Femur (tissue), 1 donor: ENCODE data around the gene CES4A.
"Not testable (repeated sequence)": the region's sequence is repeated elsewhere in the genome, so short reads cannot be mapped to it uniquely, and the experiment has no call there.

Experiments used
- DNase-seq: peaks from one replicate; pipeline ENCODE4 v3.0.0-alpha.2; 2017

CES4A gene

DNA sequence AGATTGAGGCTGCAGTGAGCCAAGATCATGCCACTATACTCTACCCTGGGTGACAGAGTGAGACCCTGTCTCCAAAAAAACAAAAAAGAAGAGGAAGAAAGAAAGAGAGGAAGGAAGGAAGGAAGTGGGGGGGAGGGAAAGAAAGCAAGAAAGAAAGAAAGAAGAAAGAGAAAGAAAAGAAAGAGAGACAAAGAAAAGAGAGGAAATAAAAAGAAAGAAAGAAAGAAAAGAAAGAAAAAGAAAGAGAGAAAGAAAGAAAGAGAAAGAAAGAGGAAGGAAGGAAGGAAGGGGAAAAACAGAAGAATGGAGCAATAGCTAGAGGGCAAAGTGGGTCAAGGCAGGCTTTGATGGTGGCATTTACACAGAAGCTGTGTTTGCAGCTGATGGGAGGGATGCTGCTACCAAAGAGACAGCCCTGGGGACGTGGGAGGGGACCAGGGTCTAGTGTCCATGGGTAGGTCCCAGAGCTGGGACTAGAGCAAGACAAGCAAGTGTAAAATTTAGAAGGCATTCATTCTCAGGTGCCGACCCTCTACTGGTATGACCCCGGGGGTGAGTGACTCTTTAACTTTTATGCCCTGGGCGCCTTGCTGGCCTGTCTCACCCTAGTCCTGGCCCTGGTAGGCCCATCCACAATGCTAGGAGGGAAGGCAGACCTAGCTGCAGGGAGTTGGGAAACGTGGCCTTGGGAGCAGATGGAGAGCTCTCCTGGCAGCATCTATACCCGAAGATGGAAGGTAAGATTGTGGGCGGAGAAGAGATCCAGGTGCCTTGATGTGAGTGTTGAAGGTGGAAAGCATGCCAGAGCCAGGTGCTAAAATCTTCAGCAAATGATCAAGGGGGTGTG lies 29.3 kb upstream of the CES4A start:
- DNase-seq, result peak; percentile 11

DNA sequence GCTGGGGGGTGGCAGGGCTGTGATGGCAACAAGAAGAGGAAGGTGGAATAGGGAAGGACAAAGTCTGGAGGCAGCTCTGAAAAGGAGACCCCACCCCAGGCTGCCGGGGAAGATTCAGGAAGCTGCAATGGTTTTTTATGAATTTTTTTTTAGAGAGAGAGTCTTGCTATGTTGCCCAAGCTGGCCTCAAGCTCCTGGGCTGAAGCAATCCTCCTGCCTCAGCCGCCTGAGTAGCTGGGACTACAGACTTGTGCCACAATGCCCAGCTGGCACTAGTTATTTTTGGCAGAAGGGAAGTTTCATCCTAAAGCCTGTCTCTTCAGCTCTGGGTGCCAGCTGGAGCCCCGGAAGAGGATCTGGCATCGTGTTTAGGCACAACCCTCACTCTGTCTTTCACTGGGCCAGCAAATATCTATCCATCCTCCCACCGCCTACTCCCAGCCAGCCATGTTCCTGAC lies 28.7 kb upstream of the CES4A start:
- DNase-seq, result peak; percentile 19

DNA sequence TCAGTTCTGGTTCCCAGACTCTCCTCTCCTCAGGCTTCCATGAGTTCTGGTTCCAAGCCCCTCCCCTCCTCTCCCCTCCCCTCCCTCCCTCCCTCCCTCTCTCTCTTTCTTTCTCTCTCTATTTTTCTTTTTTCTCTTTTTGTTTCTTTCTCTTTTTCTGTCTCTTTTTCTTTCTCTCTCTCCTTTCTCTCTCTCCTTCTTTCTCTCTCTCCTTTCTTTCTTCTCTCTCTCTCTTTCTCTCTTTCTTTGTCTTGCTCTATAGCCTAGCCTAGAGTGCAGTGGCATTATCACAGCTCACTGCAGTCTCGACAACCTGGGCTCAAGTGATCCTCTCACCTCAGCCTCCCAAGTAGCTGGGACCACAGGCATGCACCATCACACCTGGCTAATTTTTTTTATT lies 28.1 kb upstream of the CES4A start:
- DNase-seq, result no peak

- no peak for DNase-seq
These were observed 27.2 kb upstream of the CES4A start, which contains the start of gene CES3 for GRCh38 chr16:66961065-66961744. CES3 (plus strand) TSS chr16:66961266; CDS start chr16:66961308, 42 bp downstream.

GRCh38 chr16:66961914-66962313 lies 26.5 kb upstream of the CES4A start:
- DNase-seq, result no peak

GRCh38 chr16:66964049-66964448 lies 24.3 kb upstream of the CES4A start:
- DNase-seq, result no peak

- DNase-seq, result no peak
These were observed 19.5 kb upstream of the CES4A start for GRCh38 chr16:66968847-66969246.

- DNase-seq, result no peak
These were observed 17.3 kb upstream of the CES4A start for GRCh38 chr16:66970775-66971720.

- DNase-seq, result no peak
These were observed 15.4 kb upstream of the CES4A start for GRCh38 chr16:66972983-66973382.

GRCh38 chr16:66973716-66974115 lies 14.7 kb upstream of the CES4A start:
- no peak for DNase-seq

DNA sequence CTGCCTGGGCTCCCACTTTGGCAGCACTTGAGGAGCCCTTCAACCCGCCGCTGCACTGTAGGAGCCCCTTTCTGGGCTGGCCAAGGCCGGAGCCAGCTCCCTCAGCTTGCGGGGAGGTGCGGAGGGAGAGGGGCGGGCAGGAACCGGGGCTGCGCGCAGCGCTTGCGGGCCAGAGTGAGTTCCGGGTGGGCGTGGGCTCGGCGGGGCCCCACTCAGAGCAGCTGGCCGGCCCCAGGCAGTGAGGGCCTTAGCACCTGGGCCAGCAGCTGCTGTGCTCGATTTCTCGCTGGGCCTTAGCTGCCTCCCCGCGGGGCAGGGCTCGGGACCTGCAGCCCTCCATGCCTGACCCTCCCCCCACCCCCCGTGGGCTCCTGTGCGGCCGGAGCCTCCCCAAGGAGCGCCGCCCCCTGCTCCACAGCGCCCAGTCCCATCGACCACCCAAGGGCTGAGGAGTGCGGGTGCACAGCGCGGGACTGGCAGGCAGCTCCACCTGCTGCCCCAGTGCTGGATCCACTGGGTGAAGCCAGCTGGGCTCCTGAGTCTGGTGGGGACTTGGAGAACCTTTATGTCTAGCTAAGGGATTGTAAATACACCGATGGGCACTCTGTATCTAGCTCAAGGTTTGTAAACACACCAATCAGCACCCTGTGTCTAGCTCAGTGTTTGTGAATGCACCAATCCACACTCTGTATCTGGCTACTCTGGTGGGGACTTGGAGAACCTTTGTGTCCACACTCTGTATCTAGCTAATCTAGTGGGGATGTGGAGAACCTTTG lies 14.0 kb upstream of the CES4A start:
- DNase-seq, result not testable (repeated sequence)

DNA sequence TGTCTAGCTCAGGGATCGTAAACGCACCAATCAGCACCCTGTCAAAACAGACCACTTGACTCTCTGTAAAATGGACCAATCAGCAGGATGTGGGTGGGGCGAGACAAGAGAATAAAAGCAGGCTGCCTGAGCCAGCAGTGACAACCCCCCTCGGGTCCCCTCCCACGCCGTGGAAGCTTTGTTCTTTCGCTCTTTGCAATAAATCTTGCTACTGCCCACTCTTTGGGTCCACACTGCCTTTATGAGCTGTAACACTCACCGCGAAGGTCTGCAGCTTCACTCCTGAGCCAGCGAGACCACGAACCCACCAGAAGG lies 13.5 kb upstream of the CES4A start:
- not testable (repeated sequence) for DNase-seq

DNA sequence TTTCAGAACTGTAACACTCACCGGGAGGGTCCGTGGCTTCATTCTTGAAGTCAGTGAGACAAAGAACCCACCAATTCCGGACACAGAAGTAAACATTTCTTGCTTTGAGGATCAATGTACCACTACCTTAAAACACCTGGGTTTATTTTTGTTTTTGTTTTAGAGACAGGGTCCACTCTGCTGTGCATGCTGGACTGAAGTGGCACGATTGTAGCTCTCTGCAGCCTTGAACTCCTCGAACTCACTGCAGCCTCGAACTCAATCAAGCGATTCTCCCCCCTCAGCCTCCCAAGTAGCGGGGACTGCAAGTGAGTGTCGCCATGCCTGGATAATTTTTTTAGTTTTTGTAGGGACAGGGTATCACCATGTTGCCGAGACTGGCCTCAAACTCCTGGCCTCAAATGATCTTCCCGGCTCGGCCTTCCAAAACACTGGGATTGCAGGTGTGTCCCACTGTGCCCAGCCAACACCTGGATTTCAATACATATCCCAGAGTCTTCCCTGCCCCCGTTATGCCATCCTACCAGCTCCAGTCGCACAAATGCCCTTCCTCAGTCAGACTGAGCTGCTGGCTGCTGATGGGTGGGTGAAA lies 13.0 kb upstream of the CES4A start:
- no peak for DNase-seq

GRCh38 chr16:66976746-66977145 lies 11.6 kb upstream of the CES4A start:
- no peak for DNase-seq

- peak; percentile 90 for DNase-seq
These were observed 10.9 kb upstream of the CES4A start for GRCh38 chr16:66977341-66978113.

- DNase-seq, result peak; percentile 60
These were observed 9.2 kb upstream of the CES4A start for GRCh38 chr16:66979011-66979717.

GRCh38 chr16:66983033-66983432 lies 5.4 kb upstream of the CES4A start:
- no peak for DNase-seq

GRCh38 chr16:66984892-66985311 lies 3.5 kb upstream of the CES4A start:
- DNase-seq, result no peak

DNA sequence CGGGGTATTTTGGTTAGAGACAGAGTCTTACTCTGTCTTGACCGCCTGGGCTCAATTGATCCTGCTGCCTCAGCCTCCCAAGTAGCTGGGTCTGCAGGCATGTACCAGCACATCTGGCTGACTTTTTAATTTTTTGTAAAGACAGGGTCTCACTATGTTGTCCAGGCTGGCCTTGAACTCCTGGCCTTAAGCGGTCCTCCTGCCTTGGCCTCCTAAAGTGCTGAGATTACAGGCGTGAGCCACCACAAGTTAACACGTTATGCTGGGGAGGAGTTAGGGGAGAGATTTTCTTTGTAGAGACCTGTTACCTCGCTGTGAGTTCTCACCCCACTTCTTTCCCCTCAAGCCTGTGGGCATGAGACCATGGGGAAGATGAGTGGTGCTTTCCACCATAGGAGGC lies 1.8 kb upstream of the CES4A start:
- no peak for DNase-seq

DNA sequence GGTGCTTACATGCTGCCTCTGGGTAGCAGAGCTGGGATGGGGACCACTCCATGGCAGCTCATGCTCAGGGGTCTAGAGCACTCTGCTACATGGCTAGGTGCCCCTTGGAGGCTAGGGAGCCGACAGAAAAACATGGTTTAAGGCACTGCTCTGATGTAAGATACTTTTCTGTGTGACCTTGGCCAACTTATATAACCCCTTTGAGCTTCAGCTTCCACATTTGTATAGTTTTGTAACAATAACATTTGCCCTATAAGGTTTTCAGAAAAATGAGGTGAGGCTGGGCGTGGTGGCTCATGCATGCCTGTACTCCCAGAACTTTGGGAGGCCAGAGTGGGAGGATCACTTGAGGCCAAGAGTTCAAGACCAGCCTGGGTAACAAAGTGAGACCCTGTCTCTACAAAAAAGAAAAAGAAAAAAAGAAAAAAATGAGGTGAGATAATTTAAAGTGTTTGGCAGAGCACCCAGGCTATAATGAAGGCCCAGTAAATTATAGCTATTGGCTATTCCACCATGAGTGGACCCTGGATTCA lies 3.2 kb downstream of the CES4A start:
- no peak for DNase-seq
